ENCODE measurements around the gene DGCR8.

The DGCR8 gene

GRCh38 chr22:20114506-20115475, 34.8 kb downstream of the DGCR8 start:
- Histone ChIP-seq H3K4me3 (ENCODE audit: low read depth in 1 of 5, low read length in 5 of 5) (no peak overlapping the region), H3K9me3 (ENCODE audit: control insufficient read depth in 5 of 5, low read length in 5 of 5) (no peaks in the 10 kb centered on the region), H3K27ac (ENCODE audit: low read depth, low read length) (no peak overlapping the region)

DNA sequence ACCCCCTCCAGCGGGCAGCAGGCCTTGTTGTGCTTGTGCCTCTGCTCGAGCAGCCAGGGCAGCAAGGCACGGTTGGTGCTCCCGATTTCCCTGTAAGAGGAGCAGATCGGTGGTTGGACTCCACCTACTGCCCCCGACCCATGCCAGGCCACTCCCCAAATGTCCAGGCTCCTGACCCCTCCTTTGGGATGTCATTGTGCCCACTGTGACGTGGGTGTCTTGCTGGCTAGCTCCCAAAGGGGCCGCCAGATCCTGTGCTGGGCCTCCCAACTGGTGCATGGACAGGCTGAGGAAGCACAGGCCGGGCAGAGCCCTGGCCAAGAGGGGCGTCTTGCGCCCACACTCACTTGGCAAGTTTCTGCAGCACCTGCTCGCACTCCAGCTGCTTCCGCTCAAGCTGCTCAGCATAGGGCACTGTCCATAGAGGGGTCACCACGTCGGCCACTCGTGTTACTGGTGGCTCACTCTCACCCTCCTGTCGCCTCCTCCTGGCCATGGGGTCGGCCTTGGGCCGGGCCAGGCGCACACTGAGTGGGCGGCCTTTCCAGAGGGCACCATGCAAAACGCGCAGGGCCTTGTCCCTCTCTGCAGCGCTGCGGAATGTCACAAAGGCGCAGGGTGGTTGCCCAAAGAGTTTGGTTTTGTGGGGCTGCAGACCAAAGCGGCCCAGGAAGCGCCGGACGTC, 35.8 kb downstream of the DGCR8 start, which contains the start of gene RANBP1:
Gene RANBP1, plus strand, starts transcription at position 414 of the 685 bp plus-strand sequence. Its CDS starts 81 bp downstream, at position 495.
- Histone ChIP-seq H3K4me1 (ENCODE audit: control insufficient read depth in 5 of 5, insufficient read depth in 5 of 5, low read length in 5 of 5) (peaks cover 2 to 42% (median 38%) of the 10 kb centered on the region in 5 donors), H3K9me3 (ENCODE audit: control insufficient read depth in 5 of 5, low read length in 5 of 5) (no peaks in the 10 kb centered on the region), H3K27me3 (ENCODE audit: control insufficient read depth in 5 of 5, insufficient read depth in 4 of 5, low read length in 5 of 5) (no peaks in the 10 kb centered on the region), H3K4me3 (ENCODE audit: low read depth in 1 of 5, low read length in 5 of 5) (peak within 1 kb of the TSS; percentile 59 to 92 (median 87)), H3K9ac (ENCODE audit: low read length in 5 of 5) (peak within 1 kb of the TSS; percentile 56 to 94 (median 90)), H3K27ac (ENCODE audit: low read depth, low read length) (peak within 1 kb of the TSS; percentile 78), H3K36me3 (ENCODE audit: control insufficient read depth in 5 of 5, insufficient read depth in 5 of 5, low read length in 5 of 5) (peaks cover 0 to 66% (median 58%) of the 10 kb centered on the region in 5 donors)

More at GRCh38 chr22:20114506-20115475, 34.8 kb downstream of the DGCR8 start:
- no peaks in the 10 kb centered on the region for H3K27me3 ChIP-seq (ENCODE audit: control insufficient read depth in 5 of 5, insufficient read depth in 4 of 5, low read length in 5 of 5)
- peaks cover 0 to 66% (median 60%) of the 10 kb centered on the region in 5 donors for H3K36me3 ChIP-seq (ENCODE audit: control insufficient read depth in 5 of 5, insufficient read depth in 5 of 5, low read length in 5 of 5)
- peaks cover 2 to 41% (median 32%) of the 10 kb centered on the region in 5 donors for H3K4me1 ChIP-seq (ENCODE audit: control insufficient read depth in 5 of 5, insufficient read depth in 5 of 5, low read length in 5 of 5)
- H3K9ac ChIP-seq (ENCODE audit: low read length in 5 of 5): peak overlapping the region in 1 of 5 donors; percentile 90

DNA sequence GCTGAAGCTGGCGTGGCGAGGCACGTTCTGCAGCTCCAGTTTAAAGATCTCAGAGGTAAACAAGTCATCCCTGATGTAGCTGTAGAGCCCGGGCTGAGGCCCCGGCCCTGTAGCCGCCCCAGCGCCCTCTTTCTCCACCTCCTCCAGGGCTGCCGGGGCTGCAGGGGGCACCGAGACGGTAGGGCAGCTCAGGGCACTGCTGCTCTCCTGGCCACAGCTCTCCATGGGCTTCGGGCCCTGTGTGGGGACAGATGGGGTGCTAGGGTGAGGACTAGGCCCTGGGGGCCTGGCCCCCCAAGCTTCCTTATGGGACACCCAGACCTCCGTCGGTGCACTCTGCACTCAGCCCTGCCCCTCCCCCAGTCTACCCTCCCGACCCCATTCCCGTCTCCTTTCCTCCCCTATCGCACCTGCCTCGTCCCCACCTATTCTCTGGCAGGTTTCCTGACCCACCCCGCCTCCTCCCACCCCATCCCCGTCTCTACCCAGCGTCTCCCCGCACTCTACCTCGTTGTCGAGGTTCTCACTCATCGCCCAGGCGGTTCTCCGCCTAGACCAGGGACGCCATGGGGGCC, 36.4 kb downstream of the DGCR8 start:
- peaks cover 2 to 42% (median 38%) of the 10 kb centered on the region in 5 donors for H3K4me1 ChIP-seq (ENCODE audit: control insufficient read depth in 5 of 5, insufficient read depth in 5 of 5, low read length in 5 of 5)
- peaks cover 0 to 62% (median 53%) of the 10 kb centered on the region in 5 donors for H3K36me3 ChIP-seq (ENCODE audit: control insufficient read depth in 5 of 5, insufficient read depth in 5 of 5, low read length in 5 of 5)

DNA sequence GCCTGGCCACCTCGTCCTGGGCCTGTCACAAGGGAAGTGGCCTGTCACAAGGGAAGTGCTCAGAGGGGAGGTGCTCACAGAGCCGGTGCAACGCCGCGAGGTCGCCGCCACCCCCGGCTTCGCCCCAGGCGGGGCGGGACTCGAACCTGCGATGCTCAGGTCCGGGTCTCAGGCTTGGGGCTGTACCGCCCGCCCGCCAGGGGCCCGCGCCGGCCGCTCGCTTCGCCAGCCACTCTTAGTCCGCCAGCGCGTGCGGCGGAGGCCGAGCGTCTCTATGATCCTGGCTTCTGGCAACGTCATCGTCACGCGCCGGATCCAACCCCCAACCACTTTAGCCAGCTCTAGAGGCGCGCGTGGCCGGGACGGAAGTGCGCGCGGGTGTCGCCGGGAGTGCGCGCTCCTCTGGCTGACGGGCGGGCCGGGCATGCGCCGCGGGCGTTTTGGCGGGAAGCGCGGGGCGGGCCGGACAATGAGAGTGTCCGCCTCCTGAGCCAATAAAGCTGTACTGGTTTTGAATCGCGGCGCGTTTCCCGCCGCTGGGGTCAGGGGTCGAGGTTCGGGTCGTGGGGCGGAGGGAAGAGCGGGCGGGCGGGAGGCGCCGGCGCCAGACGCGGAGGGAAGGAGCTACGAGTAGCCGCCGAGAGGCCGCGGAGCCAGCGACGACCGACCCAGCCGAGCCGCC, 37.1 kb downstream of the DGCR8 start, which contains the start of gene TRMT2A:
Gene TRMT2A, minus strand, starts transcription at position 276 of the 682 bp plus-strand sequence. CDS start 320 bp downstream, outside the sequence.
- Histone ChIP-seq H3K36me3 (ENCODE audit: control insufficient read depth in 5 of 5, insufficient read depth in 5 of 5, low read length in 5 of 5) (peaks cover 0 to 63% (median 54%) of the 10 kb centered on the region in 5 donors), H3K4me1 (ENCODE audit: control insufficient read depth in 5 of 5, insufficient read depth in 5 of 5, low read length in 5 of 5) (peaks cover 2 to 42% (median 38%) of the 10 kb centered on the region in 5 donors), H3K4me3 (ENCODE audit: low read depth in 1 of 5, low read length in 5 of 5) (peak within 1 kb of the TSS; percentile 66 to 92 (median 87)), H3K27ac (ENCODE audit: low read depth, low read length) (peak within 1 kb of the TSS; percentile 78), H3K9ac (ENCODE audit: low read length in 5 of 5) (peak within 1 kb of the TSS; percentile 56 to 94 (median 90)), H3K9me3 (ENCODE audit: control insufficient read depth in 5 of 5, low read length in 5 of 5) (no peaks in the 10 kb centered on the region), H3K27me3 (ENCODE audit: control insufficient read depth in 5 of 5, insufficient read depth in 4 of 5, low read length in 5 of 5) (no peaks in the 10 kb centered on the region)

More for the DNA sequence above, 36.4 kb downstream of the DGCR8 start:
- no peaks in the 10 kb centered on the region for H3K27me3 ChIP-seq (ENCODE audit: control insufficient read depth in 5 of 5, insufficient read depth in 4 of 5, low read length in 5 of 5)
- no peaks in the 10 kb centered on the region for H3K9me3 ChIP-seq (ENCODE audit: control insufficient read depth in 5 of 5, low read length in 5 of 5)
- peak overlapping the region; percentile 59 to 92 (median 87) for H3K4me3 ChIP-seq (ENCODE audit: low read depth in 1 of 5, low read length in 5 of 5)
- peak overlapping the region; percentile 56 to 94 (median 90) for H3K9ac ChIP-seq (ENCODE audit: low read length in 5 of 5)
- peak overlapping the region; percentile 78 for H3K27ac ChIP-seq (ENCODE audit: low read depth, low read length)

GRCh38 chr22:20117633-20118299, 37.7 kb downstream of the DGCR8 start:
- H3K27me3 ChIP-seq (ENCODE audit: control insufficient read depth in 5 of 5, insufficient read depth in 4 of 5, low read length in 5 of 5): no peaks in the 10 kb centered on the region
- H3K9me3 ChIP-seq (ENCODE audit: control insufficient read depth in 5 of 5, low read length in 5 of 5): no peaks in the 10 kb centered on the region
- peak overlapping the region; percentile 67 for H3K27ac ChIP-seq (ENCODE audit: low read depth, low read length)
- peaks cover 0 to 60% (median 52%) of the 10 kb centered on the region in 5 donors for H3K36me3 ChIP-seq (ENCODE audit: control insufficient read depth in 5 of 5, insufficient read depth in 5 of 5, low read length in 5 of 5)
- peak overlapping the region in 4 of 5 donors; percentile 85 to 89 (median 86) for H3K9ac ChIP-seq (ENCODE audit: low read length in 5 of 5)
- H3K4me1 ChIP-seq (ENCODE audit: control insufficient read depth in 5 of 5, insufficient read depth in 5 of 5, low read length in 5 of 5): peaks cover 2 to 42% (median 37%) of the 10 kb centered on the region in 5 donors
- H3K4me3 ChIP-seq (ENCODE audit: low read depth in 1 of 5, low read length in 5 of 5): peak overlapping the region; percentile 66 to 92 (median 81)

- Histone ChIP-seq H3K36me3 (ENCODE audit: control insufficient read depth in 5 of 5, insufficient read depth in 5 of 5, low read length in 5 of 5) (peaks cover 0 to 54% (median 47%) of the 10 kb centered on the region in 5 donors), H3K4me1 (ENCODE audit: control insufficient read depth in 5 of 5, insufficient read depth in 5 of 5, low read length in 5 of 5) (peaks cover 2 to 42% (median 37%) of the 10 kb centered on the region in 5 donors)
These were observed 38.4 kb downstream of the DGCR8 start for GRCh38 chr22:20118300-20119020.

GRCh38 chr22:20121856-20122415, 41.9 kb downstream of the DGCR8 start:
- Histone ChIP-seq H3K4me3 (ENCODE audit: low read depth in 1 of 5, low read length in 5 of 5) (no peak overlapping the region), H3K9ac (ENCODE audit: low read length in 5 of 5) (no peak overlapping the region), H3K27ac (ENCODE audit: low read depth, low read length) (no peak overlapping the region), H3K4me1 (ENCODE audit: control insufficient read depth in 5 of 5, insufficient read depth in 5 of 5, low read length in 5 of 5) (peaks cover 2 to 27% (median 17%) of the 10 kb centered on the region in 5 donors), H3K9me3 (ENCODE audit: control insufficient read depth in 5 of 5, low read length in 5 of 5) (no peaks in the 10 kb centered on the region), H3K27me3 (ENCODE audit: control insufficient read depth in 5 of 5, insufficient read depth in 4 of 5, low read length in 5 of 5) (no peaks in the 10 kb centered on the region), H3K36me3 (ENCODE audit: control insufficient read depth in 5 of 5, insufficient read depth in 5 of 5, low read length in 5 of 5) (peaks cover 0 to 63% (median 58%) of the 10 kb centered on the region in 5 donors)

More at GRCh38 chr22:20118300-20119020, 38.4 kb downstream of the DGCR8 start:
- H3K27ac ChIP-seq (ENCODE audit: low read depth, low read length): peak overlapping the region; percentile 67
- H3K27me3 ChIP-seq (ENCODE audit: control insufficient read depth in 5 of 5, insufficient read depth in 4 of 5, low read length in 5 of 5): no peaks in the 10 kb centered on the region
- no peaks in the 10 kb centered on the region for H3K9me3 ChIP-seq (ENCODE audit: control insufficient read depth in 5 of 5, low read length in 5 of 5)
- peak overlapping the region in 4 of 5 donors; percentile 85 to 89 (median 86) for H3K9ac ChIP-seq (ENCODE audit: low read length in 5 of 5)
- peak overlapping the region; percentile 66 to 92 (median 81) for H3K4me3 ChIP-seq (ENCODE audit: low read depth in 1 of 5, low read length in 5 of 5)

GRCh38 chr22:20123366-20124082, 43.5 kb downstream of the DGCR8 start:
- no peaks in the 10 kb centered on the region for H3K27me3 ChIP-seq (ENCODE audit: control insufficient read depth in 5 of 5, insufficient read depth in 4 of 5, low read length in 5 of 5)
- no peaks in the 10 kb centered on the region for H3K9me3 ChIP-seq (ENCODE audit: control insufficient read depth in 5 of 5, low read length in 5 of 5)
- H3K27ac ChIP-seq (ENCODE audit: low read depth, low read length): no peak overlapping the region
- peaks cover under 1 to 18% (median 8%) of the 10 kb centered on the region in 5 donors for H3K4me1 ChIP-seq (ENCODE audit: control insufficient read depth in 5 of 5, insufficient read depth in 5 of 5, low read length in 5 of 5)
- peaks cover 0 to 69% (median 64%) of the 10 kb centered on the region in 5 donors for H3K36me3 ChIP-seq (ENCODE audit: control insufficient read depth in 5 of 5, insufficient read depth in 5 of 5, low read length in 5 of 5)
- no peak overlapping the region for H3K4me3 ChIP-seq (ENCODE audit: low read depth in 1 of 5, low read length in 5 of 5)
- no peak overlapping the region for H3K9ac ChIP-seq (ENCODE audit: low read length in 5 of 5)

All from subcutaneous abdominal adipose tissue (tissue), 5 donors.